GM19397 (cell line): ENCODE data around the gene MFNG.

Experiments used
- ATAC-seq: cut with Tn5 transposase; IDR thresholded peaks from one replicate; pipeline ENCODE4 v1.9.1; 2021; ENCODE audit warnings: mild to moderate bottlenecking, moderate library complexity; ENCODE audit not compliant: unreplicated experiment

The MFNG gene

DNA sequence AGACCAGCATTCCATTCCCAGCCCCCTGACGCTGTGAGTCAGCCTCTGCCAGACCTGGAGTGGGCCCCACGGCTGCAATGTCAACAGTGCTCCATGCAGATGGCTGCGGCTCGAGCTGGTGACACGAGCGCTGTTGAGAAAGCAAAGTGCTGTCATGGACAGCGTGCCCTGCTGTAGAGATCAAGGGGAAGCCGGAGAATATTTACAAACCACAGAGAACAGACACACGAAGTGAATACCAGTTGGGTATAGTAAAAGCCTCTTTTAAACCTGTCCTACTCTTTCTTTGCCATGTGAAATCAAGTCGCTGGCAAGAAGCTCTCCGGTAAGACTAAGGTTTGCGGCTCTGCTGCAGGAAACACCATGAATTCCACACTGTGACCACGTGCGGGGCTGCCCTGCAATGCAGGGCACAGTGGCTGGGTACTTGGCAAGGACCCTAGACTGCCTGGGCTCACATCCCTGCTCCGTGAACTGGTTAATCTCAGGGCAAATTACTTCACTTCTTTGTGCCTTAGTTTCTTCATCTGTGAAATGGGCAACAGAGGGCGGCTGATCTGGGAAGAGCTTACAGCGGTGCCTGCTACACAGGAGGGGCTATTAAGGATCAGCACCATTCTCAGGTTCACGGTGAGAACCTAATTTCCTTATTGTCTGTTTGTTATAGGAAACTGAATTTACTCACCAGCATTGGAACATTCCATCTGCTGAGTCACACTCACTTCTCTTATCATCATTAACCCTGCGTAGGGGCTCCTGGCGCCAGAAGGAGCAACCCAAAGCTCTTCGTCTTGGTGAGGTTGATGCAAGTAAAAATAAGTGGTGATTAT lies 31.1 kb downstream of the MFNG start:
- no peak for ATAC-seq

DNA sequence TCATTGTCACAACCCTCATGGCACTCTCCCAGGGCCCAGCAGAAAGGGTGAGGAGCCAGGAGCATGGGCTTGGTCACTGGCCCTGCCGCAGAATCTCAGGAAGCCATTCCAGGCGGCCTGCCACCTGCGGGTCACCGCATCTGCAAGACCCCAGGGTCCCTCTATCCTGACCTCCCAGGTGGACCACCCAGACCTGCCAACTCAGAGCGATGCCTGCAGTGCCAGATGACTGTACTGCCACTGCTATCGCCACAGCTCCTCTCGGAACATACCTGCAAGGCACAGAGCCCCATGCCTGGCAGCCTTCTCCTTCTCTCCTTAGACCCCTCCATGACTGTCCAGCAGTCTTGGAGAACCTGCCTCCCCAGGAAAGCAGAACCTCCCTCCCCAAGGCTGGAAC lies 32.5 kb downstream of the MFNG start:
- no peak for ATAC-seq

DNA sequence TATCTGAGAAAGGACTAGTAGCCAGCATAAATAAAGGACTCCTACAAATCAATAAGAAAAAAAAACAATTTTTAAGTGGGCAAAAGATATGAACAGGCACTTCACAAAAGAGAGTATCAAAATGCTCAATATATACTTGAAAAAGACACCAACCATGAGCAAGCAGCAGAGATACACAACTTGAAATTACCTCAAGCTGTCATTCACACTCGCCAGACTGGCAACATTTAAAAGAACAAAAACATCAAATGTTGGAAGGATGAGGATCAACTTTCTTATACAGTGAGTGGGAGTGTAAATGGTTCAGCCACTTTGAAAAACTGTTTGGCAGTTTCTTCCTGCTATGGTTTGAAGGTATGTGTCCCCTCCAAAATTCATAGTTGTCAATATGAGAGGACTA lies 35.0 kb downstream of the MFNG start:
- no peak for ATAC-seq

DNA sequence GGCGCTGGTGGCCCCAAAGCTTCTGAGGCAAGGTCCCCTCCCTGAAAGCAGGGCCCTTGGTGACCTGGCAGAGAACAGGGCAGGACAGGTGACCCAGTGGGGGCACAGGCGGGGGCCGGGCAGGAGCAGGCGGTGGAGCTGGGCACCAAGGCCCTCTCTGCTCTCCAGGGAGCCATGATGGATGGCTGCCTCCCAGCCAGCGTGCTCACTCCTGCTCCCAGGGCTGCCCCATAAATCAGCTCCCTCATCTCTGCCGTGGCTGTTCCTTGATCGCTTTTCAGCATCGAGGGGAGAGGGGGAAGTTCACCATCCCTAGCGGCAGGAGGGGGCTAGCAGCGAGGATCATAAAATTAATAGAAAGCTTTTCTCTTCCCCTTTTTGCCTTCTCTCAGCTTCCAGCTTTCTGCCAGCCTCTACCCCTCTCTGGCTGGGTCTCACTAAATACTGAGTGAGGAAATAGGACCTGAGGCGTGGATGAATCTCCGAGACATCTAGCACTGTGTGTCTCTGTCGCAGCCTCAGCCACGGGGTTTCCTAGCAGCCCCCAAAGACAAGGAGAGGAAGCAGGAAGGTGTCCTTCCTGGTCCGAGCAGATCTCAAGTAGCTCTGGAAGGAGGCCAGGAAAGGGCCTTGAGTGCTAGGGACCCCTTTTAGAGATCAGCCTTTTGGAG lies 36.7 kb downstream of the MFNG start:
- ATAC-seq = no peak

- ATAC-seq = no peak
These were observed 37.6 kb downstream of the MFNG start for GRCh38 chr22:37448516-37449127.

- no peak for ATAC-seq
These were observed 40.7 kb downstream of the MFNG start for GRCh38 chr22:37445501-37445900.

GRCh38 chr22:37443977-37444376 lies 42.2 kb downstream of the MFNG start:
- no peak for ATAC-seq

DNA sequence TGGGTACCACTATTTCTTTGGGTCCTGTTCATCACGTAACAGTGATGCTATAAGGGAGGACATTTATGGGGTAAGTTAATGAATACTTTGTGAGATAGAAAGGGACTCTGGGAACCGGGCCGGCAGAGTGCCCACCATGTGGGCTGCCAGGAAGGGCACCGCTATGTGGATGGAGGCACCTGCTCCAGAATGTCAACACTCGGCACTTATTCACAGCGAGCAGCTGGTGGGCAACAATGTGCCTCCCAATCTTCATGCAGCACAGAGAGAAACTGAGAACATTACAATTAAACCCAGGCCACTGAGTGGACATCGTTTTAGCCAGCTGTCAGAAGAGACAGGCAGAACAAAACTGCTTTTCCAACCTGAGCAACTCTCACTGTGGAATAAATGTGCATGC lies 43.1 kb downstream of the MFNG start:
- ATAC-seq = no peak

DNA sequence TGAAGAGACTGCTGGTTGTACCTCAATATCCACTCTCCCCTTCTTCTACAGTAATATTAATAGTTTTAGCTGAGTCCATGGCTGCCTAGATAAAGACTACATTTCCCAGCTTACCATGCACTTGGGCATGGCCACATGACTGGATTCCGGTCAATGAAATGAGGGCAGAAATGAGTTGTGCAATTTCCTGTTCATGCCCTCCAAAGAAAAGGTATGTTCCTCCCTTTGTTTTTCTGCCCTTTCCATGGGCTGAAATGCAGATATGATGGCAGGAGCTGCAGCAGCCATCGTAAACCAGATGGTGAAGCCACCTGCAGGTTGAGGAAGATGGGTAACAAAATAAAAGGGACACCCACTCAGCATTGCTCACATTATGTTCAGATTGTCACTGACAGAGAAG lies 43.6 kb downstream of the MFNG start:
- ATAC-seq = no peak

- ATAC-seq = no peak
These were observed 44.0 kb downstream of the MFNG start for GRCh38 chr22:37442135-37442534.

DNA sequence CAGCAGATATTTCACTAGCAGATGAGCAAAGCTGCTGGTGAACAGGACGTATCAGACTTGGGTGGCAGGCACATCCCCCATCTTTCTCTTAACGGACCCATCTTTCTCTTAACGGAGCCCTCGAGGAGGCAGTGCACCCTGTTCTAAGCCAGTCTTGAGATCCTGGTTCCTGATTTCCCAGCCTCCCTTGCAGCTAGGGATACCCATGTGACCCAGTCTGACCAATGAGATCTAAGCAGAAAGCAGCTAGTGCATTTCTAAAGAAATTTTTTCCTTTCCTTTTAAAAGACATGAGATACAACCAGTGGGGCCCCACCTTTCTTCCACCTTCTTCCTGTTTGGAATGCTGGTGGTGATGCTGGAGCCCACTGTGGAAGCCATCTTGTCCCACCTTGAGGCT lies 45.3 kb downstream of the MFNG start:
- no peak for ATAC-seq

- ATAC-seq = no peak
These were observed 46.8 kb downstream of the MFNG start for GRCh38 chr22:37439347-37439746.

- no peak for ATAC-seq
These were observed 50.1 kb downstream of the MFNG start for GRCh38 chr22:37435970-37436603.

- ATAC-seq = no peak
These were observed 52.4 kb downstream of the MFNG start for GRCh38 chr22:37433786-37434185.

DNA sequence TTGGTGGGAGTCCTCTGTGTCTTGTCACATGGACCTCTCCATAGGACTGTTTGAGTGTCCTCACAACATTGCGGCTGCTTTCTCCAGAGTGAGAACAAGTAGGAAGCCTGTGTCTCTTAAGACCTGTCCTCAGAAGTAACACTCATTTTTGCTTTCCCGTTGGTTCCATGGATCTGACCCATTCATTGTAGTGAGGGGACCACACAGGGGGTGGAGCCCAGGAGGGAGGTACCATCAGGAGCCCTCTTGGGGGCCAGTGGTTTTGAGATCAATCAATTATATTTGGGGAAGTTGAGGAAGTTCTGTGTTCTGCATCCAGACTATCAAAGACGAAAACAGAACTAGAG lies 53.5 kb downstream of the MFNG start:
- ATAC-seq = no peak

GRCh38 chr22:37431801-37432707 lies 54.1 kb downstream of the MFNG start:
- ATAC-seq = no peak

GRCh38 chr22:37431366-37431765 lies 54.8 kb downstream of the MFNG start:
- no peak for ATAC-seq

DNA sequence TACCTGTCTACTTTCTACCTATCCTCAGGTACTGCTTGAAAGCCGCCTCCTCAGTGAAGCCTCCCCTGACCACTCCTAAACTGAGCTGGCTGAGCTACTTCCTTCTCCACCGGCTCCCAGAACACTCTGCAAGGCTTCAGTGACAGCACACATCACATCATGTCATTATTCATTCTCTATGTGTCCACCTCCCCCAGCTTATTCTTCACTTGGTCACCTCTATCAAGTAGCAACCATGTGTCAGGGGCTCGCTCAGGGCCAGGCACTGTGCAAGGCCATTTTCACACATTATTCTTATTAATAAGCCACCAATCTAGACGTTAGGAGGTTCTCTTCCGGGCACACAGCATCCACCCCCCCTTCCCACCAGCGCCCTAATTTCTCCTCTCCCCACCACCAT lies 55.2 kb downstream of the MFNG start:
- no peak for ATAC-seq

DNA sequence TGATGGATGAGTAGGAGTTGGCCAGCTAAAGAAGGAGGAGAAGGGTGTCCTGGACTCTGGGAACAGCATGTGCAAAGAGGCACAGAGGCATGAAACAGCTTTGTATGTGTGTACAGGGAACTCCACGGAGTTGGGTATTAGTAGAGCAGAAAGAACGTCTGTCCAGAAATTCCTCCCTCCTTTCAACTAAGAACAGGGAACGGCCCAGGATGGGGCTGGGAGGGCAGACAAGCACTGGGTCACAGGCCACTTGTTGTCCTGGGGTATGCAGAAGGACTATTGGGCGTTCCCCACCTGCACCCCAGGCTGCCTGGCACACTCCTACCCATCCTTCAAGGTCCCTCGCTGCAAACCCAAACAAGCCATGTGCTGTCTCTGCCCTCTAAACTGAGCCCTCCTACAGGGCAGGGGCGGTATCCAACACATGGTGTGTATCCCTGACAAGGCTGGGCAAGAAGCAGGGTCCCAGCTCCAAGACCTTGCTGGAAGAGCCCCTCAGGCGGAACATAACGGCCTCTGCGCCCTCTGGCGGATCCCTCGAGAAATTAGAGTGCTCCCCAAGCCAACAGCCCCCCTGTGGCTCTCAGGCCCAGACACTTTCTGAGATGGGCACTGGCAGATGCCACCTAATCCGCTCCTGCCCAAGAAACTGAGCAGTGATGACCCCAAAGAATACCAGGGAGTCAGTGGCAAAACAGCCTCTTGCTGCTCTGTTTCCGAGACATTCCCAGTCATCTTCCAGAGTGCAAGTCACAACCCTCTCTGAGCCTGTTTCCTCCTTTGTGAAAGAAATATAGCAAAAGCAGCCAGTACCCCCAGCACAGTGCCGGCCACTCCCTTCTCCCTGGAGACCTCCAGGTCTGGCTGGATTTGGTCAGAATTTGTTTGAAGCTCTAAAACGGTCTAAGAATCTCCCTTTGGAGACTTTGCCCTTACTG lies 57.3 kb downstream of the MFNG start:
- no peak for ATAC-seq
